ENCODE data around the gene FPR3.

DNA sequence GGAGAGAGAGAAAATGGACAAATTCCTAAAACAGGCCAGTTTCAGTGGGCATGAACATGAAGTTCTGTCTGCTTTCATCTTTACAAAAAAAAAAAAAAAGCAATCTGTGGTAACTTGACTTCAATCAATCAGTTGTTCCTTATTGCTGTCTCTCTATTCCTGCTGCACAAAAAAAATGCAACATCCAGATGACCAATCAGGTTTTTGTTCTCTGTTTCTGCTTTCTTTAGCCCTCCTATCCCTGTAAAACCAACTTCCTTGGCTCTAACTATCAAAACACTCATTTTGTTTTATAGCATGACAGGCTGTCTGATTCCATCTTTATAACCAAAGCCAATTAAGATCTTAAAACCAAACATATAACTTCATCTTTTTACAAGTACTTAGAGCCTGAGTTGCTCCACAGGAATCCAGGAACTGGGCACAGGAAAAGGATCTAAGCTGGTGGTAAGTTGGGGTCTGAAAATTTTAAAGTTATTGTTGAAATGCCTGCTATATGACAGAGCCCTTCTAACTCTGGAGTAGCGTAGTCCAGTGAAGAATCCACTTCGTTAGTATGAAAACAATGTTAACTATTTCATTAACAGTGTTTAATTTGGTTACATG, at the start of gene FPR3:
- TF ChIP-seq, protein P1, sequence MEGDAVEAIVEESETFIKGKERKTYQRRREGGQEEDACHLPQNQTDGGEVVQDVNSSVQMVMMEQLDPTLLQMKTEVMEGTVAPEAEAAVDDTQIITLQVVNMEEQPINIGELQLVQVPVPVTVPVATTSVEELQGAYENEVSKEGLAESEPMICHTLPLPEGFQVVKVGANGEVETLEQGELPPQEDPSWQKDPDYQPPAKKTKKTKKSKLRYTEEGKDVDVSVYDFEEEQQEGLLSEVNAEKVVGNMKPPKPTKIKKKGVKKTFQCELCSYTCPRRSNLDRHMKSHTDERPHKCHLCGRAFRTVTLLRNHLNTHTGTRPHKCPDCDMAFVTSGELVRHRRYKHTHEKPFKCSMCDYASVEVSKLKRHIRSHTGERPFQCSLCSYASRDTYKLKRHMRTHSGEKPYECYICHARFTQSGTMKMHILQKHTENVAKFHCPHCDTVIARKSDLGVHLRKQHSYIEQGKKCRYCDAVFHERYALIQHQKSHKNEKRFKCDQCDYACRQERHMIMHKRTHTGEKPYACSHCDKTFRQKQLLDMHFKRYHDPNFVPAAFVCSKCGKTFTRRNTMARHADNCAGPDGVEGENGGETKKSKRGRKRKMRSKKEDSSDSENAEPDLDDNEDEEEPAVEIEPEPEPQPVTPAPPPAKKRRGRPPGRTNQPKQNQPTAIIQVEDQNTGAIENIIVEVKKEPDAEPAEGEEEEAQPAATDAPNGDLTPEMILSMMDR (IDR thresholded peaks at IDR 0.05), result no peak
- TF ChIP-seq POLR2A (IDR thresholded peaks at IDR 0.05), result no peak
